Measurements from ENCODE around the gene MS4A2.

DNA sequence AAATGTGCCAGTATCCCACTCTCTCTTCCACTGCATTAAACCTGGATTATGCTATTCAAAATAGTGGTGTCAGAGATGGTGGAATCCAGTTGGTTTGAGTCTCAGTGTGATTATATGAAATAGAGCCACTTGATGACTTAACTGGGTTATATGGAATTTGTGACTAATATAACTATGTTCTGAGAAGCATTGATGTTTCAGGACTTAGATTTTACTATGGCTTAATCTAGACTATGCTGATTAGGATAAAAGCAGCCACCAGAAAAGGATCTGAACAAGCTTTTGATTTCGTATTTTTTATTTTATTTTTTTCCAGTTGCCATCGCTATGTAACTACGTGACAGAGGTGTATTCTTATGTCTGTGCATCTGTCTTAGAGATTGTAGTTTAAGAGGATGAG is 55.3 kb downstream of the MS4A2 start:
- no peak for TF ChIP-seq CTCF (IDR thresholded peaks at IDR 0.05; ENCODE audit: insufficient read depth, low read length, poor library complexity, severe bottlenecking)
- no peak for TF ChIP-seq EZH2phosphoT487 (conservative IDR thresholded peaks at IDR 0.05; ENCODE audit: low read length)
